Stomach (tissue), 9 donors: ENCODE results near the gene RIC8A. TPM values are rescaled to one million over a fixed set of nuclear protein-coding genes. Genes with fewer than 3 reads are reported as not detected.

ENCODE experiments used
- DNase-seq, 2 donors: peaks; one replicate each; pipeline versions ENCODE4 v3.0.0 to v3.0.0-alpha.2; 2013 to 2019
- H3K27ac ChIP-seq, 5 donors: fragments of 200-600 bp in 4 of 5; sonication (generic) in 4 of 5; one replicate each; pipeline ENCODE4 v1.5.1; 2013 to 2019; ENCODE audit warnings: mild to moderate bottlenecking in 1 of 5, moderate library complexity in 1 of 5
- H3K27me3 ChIP-seq, 3 donors: fragments of 200-600 bp; sonication (generic); one replicate each; pipeline ENCODE4 v1.5.1; 2017 to 2019; ENCODE audit warnings: mixed run types in 1 of 3
- H3K36me3 ChIP-seq, 4 donors: fragments of 200-600 bp; sonication (generic); 1 replicate in 3 of 4; 2 replicates in 1 of 4; pipeline ENCODE4 v1.5.1; 2016 to 2019
- H3K4me1 ChIP-seq, 4 donors: fragments of 200-600 bp; sonication (generic); one replicate each; pipeline ENCODE4 v1.5.1; 2016 to 2019
- H3K4me3 ChIP-seq, 4 donors: fragments of 200-600 bp; sonication (generic) in 3 of 4; one replicate each; pipeline ENCODE4 v1.5.1; 2016 to 2019; ENCODE audit warnings: mild to moderate bottlenecking in 1 of 4
- H3K9me3 ChIP-seq, 4 donors: fragments of 200-600 bp; sonication (generic); one replicate each; pipeline ENCODE4 v1.5.1; 2016 to 2019
- EP300 ChIP-seq: sonication (generic); formaldehyde crosslinking; IDR thresholded peaks from one replicate; pipeline ENCODE4 v1.6.1; 2017; ENCODE audit warnings: antibody characterized with exemption
- POLR2A ChIP-seq, 4 donors: fragments of 450-650 bp; IDR thresholded peaks; one replicate each; pipeline ENCODE4 v1.6.1; 2016; ENCODE audit warnings: antibody characterized with exemption in 4 of 4, control low read depth in 2 of 4, mild to moderate bottlenecking in 1 of 4, moderate library complexity in 1 of 4
- POLR2AphosphoS5 ChIP-seq, 3 donors: sonication (generic); formaldehyde crosslinking; IDR thresholded peaks; one replicate each; pipeline ENCODE4 v1.6.1; 2016; ENCODE audit warnings: antibody characterized with exemption in 3 of 3
- WGBS, 5 donors: extraction: QIAGEN DNeasy Blood & Tissue Kit in 3 of 5; methylation state at CpG; one replicate each; pipeline versions ENCODE4 v1.1.5 to v1.1.7; 2013 to 2018; 5-methylcytosine and 5-hydroxymethylcytosine counted together
- intact Hi-C: fragments of 100-400 bp; cut with DNase I; formaldehyde crosslinking; loops from one replicate; pipeline ENCODE4 v1.15.1; 2023; ENCODE audit warnings: low total_unique reads
- polyA plus RNA-seq, 3 donors: library from polyadenylated mRNA; stranded (reverse); fragments of 200-250 nt; gene quantifications; one replicate each; pipeline ENCODE4 v1.2.3, GENCODE V29; 2013
- total RNA-seq, 5 donors: library from RNA; depleted of rRNA; stranded (reverse); fragments of >200 nt; gene quantifications; one replicate each; pipeline versions ENCODE4 v1.1.0 to v1.2.3, GENCODE V29; 2014 to 2016
- TF ChIP-seq, protein P1 (sequence below), 7 experiments: fragments of 450-650 bp in 4 of 7; fragments of 200-600 bp in 3 of 7; sonication (generic) in 3 of 7; IDR thresholded peaks; one replicate each; pipeline ENCODE4 v1.5.1; 2016 to 2019; ENCODE audit warnings: antibody characterized with exemption in 7 of 7, control low read depth in 2 of 7, mild to moderate bottlenecking in 1 of 7
- donor health status: healthy with polysubstance abuse.
- donor health status: Bipolar disorder and iron deficiency.
- donor health status: healthy.

Gene RIC8A
- total and polyA plus RNA-seq, 8 donors: 39.2 to 262 (median 63.9) TPM

DNA sequence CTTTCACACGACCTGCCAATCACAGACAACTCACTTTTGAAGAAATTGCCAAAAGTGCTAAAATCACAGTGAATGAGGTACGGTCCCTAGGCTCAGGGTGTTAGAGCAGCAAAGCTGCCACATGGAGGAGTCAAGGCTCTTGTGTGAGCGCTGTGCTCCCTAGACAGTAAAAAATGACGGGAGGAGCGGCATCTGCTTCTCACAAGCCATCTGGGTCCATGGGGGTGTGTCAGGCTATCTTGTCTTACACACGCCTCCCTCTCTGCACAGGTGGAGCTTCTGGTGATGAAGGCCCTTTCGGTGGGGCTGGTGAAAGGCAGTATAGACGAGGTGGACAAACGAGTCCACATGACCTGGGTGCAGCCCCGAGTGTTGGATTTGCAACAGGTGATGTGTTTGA is 44.0 kb downstream of the RIC8A start:
- H3K4me3 ChIP-seq: no peak overlapping the region
- H3K9me3 ChIP-seq: no peaks in the 10 kb centered on the region
- no peak for DNase-seq
- TF ChIP-seq, protein P1, sequence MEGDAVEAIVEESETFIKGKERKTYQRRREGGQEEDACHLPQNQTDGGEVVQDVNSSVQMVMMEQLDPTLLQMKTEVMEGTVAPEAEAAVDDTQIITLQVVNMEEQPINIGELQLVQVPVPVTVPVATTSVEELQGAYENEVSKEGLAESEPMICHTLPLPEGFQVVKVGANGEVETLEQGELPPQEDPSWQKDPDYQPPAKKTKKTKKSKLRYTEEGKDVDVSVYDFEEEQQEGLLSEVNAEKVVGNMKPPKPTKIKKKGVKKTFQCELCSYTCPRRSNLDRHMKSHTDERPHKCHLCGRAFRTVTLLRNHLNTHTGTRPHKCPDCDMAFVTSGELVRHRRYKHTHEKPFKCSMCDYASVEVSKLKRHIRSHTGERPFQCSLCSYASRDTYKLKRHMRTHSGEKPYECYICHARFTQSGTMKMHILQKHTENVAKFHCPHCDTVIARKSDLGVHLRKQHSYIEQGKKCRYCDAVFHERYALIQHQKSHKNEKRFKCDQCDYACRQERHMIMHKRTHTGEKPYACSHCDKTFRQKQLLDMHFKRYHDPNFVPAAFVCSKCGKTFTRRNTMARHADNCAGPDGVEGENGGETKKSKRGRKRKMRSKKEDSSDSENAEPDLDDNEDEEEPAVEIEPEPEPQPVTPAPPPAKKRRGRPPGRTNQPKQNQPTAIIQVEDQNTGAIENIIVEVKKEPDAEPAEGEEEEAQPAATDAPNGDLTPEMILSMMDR (IDR thresholded peaks at IDR 0.05): no peak
- no peak for TF ChIP-seq EP300
- TF ChIP-seq POLR2AphosphoS5 (IDR thresholded peaks at IDR 0.05): no peak
- TF ChIP-seq POLR2A (IDR thresholded peaks at IDR 0.05): no peak
- 74 to 85% (median 78%) methylated on average over 10 of the region's 10 CpGs for WGBS, 5 donors
- H3K27ac ChIP-seq: no peak overlapping the region
- peaks cover 0 to 6% (median 0%) of the 10 kb centered on the region in 4 donors for H3K4me1 ChIP-seq
- no peaks in the 10 kb centered on the region for H3K27me3 ChIP-seq
- peaks cover 46 to 75% (median 74%) of the 10 kb centered on the region in 4 donors for H3K36me3 ChIP-seq
- intact Hi-C loops: no loop called here

DNA sequence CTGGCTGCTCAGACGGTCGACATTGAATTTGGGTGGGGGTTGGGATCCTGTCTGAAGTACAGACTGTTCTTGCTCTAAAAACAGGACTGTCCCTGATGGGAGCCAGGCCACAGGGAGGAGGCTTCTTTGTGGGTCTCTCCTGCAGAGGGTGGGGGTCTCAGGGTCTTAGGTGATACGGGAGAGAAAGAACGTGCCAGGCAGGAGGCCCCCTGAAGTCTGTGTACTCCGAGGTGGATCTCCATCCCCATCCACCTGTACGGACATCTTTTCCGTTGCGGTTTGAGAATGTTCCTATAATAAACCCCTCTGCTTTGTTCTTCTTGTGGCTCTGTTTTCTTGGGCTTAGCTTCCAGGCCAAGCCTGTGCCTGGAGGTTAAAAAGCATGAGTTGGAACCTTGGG is 45.2 kb downstream of the RIC8A start:
- H3K36me3 ChIP-seq: peaks cover 35 to 63% (median 62%) of the 10 kb centered on the region in 4 donors
- intact Hi-C loops: no loop called here
- WGBS, 5 donors: 85 to 95% (median 92%) methylated on average over 8 of the region's 8 CpGs

DNA sequence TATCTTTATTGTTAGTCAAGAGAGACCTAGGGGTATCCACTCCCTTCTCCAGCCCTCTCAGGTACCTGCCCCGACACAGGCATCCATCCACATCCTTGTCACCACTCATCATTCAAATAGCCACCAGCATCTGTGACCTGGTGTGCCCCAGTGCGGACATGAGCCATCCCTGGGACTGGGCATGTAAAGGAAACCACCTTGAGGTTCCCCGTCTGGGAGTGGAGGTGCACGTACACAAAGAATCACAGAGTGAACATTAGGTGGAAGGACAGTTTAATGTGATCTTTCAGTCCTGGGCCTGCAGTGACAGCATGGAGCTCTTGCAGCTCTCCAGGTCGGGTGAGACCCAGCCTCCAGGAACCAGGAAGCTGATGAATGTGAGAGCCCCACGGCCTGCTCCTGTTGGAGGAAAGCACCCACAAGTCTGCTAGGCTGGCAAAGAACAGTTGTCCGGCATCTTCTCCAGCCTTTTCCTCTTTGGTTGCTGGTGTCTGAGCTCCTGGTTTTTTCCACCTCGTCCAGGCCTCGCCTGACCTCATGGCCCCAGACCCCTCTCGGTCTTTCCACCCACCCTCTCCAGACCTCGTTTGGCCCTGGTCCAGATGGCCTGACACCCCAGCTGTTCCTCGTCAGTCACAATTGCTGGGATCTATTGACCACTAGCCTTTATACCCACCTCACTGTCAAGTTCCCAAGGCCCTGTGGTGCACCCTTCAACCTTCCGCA is 45.8 kb downstream of the RIC8A start:
- Histone ChIP-seq H3K27me3 (peaks cover 0 to 4% (median 0%) of the 10 kb centered on the region in 3 donors), H3K4me1 (peaks cover 0 to 6% (median 0%) of the 10 kb centered on the region in 4 donors), H3K36me3 (peaks cover 28 to 57% (median 56%) of the 10 kb centered on the region in 4 donors), H3K9me3 (no peaks in the 10 kb centered on the region), H3K27ac (no peak overlapping the region), H3K4me3 (no peak overlapping the region)
- no peak for DNase-seq
- TF ChIP-seq EP300 (no peak), POLR2A (IDR thresholded peaks at IDR 0.05) (no peak), POLR2AphosphoS5 (IDR thresholded peaks at IDR 0.05) (no peak)
- TF ChIP-seq, protein P1 (IDR thresholded peaks at IDR 0.05): no peak
- intact Hi-C loops: no loop called here
- WGBS, 5 donors: 66 to 77% (median 73%) methylated on average over 13 of the region's 13 CpGs

More for the DNA sequence above, 45.2 kb downstream of the RIC8A start:
- Histone ChIP-seq H3K4me1 (peaks cover 0 to 6% (median 0%) of the 10 kb centered on the region in 4 donors), H3K27ac (no peak overlapping the region), H3K4me3 (no peak overlapping the region), H3K9me3 (no peaks in the 10 kb centered on the region), H3K27me3 (no peaks in the 10 kb centered on the region)
- DNase-seq: no peak
- TF ChIP-seq EP300 (no peak), POLR2AphosphoS5 (IDR thresholded peaks at IDR 0.05) (no peak), POLR2A (IDR thresholded peaks at IDR 0.05) (no peak)
- TF ChIP-seq, protein P1 (IDR thresholded peaks at IDR 0.05): no peak

DNA sequence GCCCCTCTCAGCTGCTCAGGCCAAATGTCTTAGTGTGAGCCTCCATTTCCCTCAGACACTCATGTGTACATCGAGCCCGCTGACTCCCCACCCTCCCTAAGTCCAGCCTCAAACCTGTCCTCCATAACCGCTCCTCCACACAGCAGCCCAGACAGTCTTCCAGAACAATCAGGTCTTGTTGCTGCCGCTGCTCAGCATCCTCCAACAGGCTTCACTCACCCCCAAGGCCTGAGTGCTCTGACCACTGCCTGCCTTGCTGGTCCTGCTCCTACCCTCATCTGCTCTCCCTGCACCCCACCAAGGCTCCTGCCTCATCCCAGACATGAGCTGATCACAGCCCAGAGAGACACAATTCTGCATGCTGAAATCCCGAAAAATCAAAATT is 46.4 kb downstream of the RIC8A start:
- no peak for DNase-seq
- peaks cover 0 to 6% (median 0%) of the 10 kb centered on the region in 4 donors for H3K4me1 ChIP-seq
- peaks cover 0 to 4% (median 0%) of the 10 kb centered on the region in 3 donors for H3K27me3 ChIP-seq
- H3K9me3 ChIP-seq: no peaks in the 10 kb centered on the region
- H3K36me3 ChIP-seq: peaks cover 23 to 51% (median 50%) of the 10 kb centered on the region in 4 donors
- TF ChIP-seq, protein P1 (IDR thresholded peaks at IDR 0.05): no peak
- TF ChIP-seq POLR2A (IDR thresholded peaks at IDR 0.05) (no peak), EP300 (no peak), POLR2AphosphoS5 (IDR thresholded peaks at IDR 0.05) (no peak)
- intact Hi-C loops: no loop called here
- WGBS, 5 donors: 83 to 93% (median 87%) methylated on average over 5 of the region's 5 CpGs
- no peak overlapping the region for H3K4me3 ChIP-seq
- no peak overlapping the region for H3K27ac ChIP-seq
